Skin of body (tissue), 2 donors: ENCODE results near the gene KDF1. TPM values are rescaled to one million over a fixed set of nuclear protein-coding genes. Genes with fewer than 3 reads are reported as not detected.

Experiments
- DNase-seq: peaks from one replicate; lab custom pipeline; 2025; lab: John Stamatoyannopoulos, UW
- total RNA-seq: library from RNA; depleted of rRNA; stranded (reverse); fragments of >200 nt; gene quantifications from one replicate; pipeline ENCODE4 v1.2.3, GENCODE V29; 2014

KDF1 gene
- 4.0 TPM for total RNA-seq

- DNase-seq, result no peak
Observed at GRCh38 chr1:26959722-26960624, at the start of gene KDF1. KDF1 (minus strand) TSS chr1:26960468; CDS start chr1:26952380, 8,088 bp downstream.

- no peak for DNase-seq
Observed at GRCh38 chr1:27009601-27010197, 49.4 kb upstream of the KDF1 start.

GRCh38 chr1:27007909-27008582 is 47.8 kb upstream of the KDF1 start:
- no peak for DNase-seq

GRCh38 chr1:27006683-27007082 is 46.4 kb upstream of the KDF1 start:
- no peak for DNase-seq

- no peak for DNase-seq
Observed at GRCh38 chr1:27005648-27006496, 45.6 kb upstream of the KDF1 start.

- DNase-seq, result no peak
Observed at GRCh38 chr1:27005166-27005530, 44.9 kb upstream of the KDF1 start.

- no peak for DNase-seq
Observed at GRCh38 chr1:27004471-27005165, 44.4 kb upstream of the KDF1 start.

GRCh38 chr1:27003745-27004470 is 43.6 kb upstream of the KDF1 start:
- no peak for DNase-seq

GRCh38 chr1:27001570-27002360 is 41.5 kb upstream of the KDF1 start:
- peak; percentile 51 for DNase-seq

GRCh38 chr1:27000817-27001460 is 40.7 kb upstream of the KDF1 start:
- no peak for DNase-seq

- DNase-seq, result no peak
Observed at GRCh38 chr1:27000090-27000816, 40.0 kb upstream of the KDF1 start.

- DNase-seq, result peak; percentile 63
Observed at GRCh38 chr1:26999440-26999987, 39.2 kb upstream of the KDF1 start.

GRCh38 chr1:26998429-26999300 is 38.4 kb upstream of the KDF1 start:
- DNase-seq, result no peak

- no peak for DNase-seq
Observed at GRCh38 chr1:26996665-26997064, 36.4 kb upstream of the KDF1 start.

- DNase-seq, result no peak
Observed at GRCh38 chr1:26996024-26996423, 35.8 kb upstream of the KDF1 start.

GRCh38 chr1:26994787-26995517 is 34.7 kb upstream of the KDF1 start:
- DNase-seq, result no peak
